Fibroblast of villous mesenchyme (primary cell): ENCODE data around the gene CIC. TPM values are rescaled to one million over a fixed set of nuclear protein-coding genes. Genes with fewer than 3 reads are reported as not detected.

Experiments used
- DNase-seq: peaks from one replicate; pipeline ENCODE4 v3.0.0-alpha.2; 2010; ENCODE audit warnings: low read depth
- H3K4me3 ChIP-seq: 2 replicates; pipeline ENCODE4 v1.5.1; 2011; ENCODE audit warnings: low read depth, mild to moderate bottlenecking, low read length
- total RNA-seq: library from RNA; depleted of rRNA; stranded (reverse); fragments of >200 nt; gene quantifications from 2 replicates; pipeline ENCODE4 v1.2.3, GENCODE V29; 2012
- TF ChIP-seq, protein P1 (sequence below): IDR thresholded peaks from 2 replicates; pipeline ENCODE4 v1.5.1; 2012; ENCODE audit warnings: low read depth, mild to moderate bottlenecking, low read length; ENCODE audit not compliant: insufficient read depth

The CIC gene
- total RNA-seq, 1 donor, result 23.7 TPM

DNA sequence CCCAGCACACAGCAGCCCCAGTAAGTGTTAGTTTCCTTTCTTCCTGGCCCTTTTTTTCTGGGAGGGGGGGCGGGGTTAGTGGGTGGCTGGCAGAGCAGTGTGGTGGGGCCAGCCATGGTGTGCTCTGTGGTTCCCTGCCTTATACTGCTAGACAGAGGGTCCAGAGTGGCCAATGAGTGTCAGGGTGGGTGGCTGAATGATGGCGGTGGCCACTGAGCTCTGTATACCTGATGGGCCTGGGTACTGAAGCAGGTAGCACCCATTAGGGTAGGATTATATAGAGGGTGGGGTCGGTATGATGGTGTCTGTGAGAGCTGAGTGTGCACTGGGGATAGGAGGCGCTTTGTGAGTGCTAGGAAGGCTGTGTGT is 13.8 kb downstream of the CIC start:
- TF ChIP-seq, protein P1, sequence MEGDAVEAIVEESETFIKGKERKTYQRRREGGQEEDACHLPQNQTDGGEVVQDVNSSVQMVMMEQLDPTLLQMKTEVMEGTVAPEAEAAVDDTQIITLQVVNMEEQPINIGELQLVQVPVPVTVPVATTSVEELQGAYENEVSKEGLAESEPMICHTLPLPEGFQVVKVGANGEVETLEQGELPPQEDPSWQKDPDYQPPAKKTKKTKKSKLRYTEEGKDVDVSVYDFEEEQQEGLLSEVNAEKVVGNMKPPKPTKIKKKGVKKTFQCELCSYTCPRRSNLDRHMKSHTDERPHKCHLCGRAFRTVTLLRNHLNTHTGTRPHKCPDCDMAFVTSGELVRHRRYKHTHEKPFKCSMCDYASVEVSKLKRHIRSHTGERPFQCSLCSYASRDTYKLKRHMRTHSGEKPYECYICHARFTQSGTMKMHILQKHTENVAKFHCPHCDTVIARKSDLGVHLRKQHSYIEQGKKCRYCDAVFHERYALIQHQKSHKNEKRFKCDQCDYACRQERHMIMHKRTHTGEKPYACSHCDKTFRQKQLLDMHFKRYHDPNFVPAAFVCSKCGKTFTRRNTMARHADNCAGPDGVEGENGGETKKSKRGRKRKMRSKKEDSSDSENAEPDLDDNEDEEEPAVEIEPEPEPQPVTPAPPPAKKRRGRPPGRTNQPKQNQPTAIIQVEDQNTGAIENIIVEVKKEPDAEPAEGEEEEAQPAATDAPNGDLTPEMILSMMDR, result no peak
- peak overlapping the region; percentile 57 for H3K4me3 ChIP-seq
- DNase-seq, result no peak

DNA sequence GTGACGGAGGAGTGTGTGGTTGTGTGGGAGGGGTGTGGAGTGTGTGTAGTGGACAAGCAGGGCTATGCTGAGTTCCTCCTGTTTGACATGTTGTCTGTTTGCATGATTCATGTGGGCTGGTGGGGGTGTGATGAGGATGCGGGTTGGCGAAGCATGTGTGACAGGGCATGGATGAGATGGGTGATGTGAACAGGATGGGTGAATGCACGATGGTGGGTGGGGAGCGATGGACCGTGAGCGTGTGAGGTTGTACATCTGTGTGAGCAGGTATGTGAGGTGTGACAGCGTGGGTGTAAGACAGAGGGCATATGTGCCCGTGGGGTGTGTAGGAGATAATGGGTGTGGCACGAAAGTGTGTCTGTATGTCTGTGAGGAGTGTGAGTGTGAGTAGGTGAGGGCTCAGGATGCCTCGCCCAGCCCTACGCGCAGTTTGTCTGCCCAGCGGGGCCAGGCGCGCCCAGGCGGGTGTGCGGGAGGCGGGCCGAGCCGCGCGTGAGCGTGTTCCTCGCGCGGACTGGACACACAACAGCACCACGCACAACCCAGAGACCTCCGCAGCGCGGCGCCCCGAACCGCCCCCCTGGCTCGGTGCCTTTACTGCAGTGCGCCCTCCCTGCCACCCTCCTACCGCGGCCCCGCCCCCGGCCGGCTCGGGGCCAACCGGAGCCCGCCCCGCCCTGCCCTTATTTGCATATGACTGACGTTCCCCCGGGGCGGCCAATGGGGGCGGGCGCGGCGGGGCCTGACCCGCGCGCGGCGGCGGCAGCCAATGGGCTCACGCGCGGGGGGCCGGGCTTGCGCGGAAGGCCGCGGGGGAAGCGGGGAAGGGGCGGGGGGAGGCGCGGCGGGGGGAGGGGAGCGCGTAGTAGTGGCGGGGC is 14.4 kb downstream of the CIC start:
- DNase-seq, result peak; percentile 94
- peak overlapping the region; percentile 57 for H3K4me3 ChIP-seq
- TF ChIP-seq, protein P1, result no peak

DNA sequence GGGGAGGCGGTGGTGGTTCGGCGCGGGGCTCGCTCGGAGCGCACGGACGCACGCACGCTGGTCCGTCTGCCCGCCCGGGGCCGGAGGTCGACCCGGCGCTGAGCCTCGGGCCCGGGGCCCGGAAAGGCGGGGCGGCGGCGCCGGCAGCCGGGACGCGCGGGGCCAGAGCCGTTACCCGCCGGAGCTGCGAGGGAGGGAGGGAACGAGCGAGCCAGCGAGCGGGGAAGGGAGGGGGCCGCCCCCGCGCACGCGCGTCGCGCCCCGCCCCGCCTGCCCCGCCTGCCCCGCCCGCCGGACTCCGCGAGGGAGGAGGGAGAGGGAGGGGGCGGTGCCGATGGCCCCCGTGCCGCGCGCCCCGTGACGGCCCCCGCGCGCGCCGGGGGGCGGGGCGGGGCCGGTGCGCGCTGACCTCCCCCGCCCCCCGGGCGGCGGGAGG is 15.0 kb downstream of the CIC start:
- DNase-seq, result peak; percentile 77
- TF ChIP-seq, protein P1, result no peak
- peak overlapping the region; percentile 71 for H3K4me3 ChIP-seq

DNA sequence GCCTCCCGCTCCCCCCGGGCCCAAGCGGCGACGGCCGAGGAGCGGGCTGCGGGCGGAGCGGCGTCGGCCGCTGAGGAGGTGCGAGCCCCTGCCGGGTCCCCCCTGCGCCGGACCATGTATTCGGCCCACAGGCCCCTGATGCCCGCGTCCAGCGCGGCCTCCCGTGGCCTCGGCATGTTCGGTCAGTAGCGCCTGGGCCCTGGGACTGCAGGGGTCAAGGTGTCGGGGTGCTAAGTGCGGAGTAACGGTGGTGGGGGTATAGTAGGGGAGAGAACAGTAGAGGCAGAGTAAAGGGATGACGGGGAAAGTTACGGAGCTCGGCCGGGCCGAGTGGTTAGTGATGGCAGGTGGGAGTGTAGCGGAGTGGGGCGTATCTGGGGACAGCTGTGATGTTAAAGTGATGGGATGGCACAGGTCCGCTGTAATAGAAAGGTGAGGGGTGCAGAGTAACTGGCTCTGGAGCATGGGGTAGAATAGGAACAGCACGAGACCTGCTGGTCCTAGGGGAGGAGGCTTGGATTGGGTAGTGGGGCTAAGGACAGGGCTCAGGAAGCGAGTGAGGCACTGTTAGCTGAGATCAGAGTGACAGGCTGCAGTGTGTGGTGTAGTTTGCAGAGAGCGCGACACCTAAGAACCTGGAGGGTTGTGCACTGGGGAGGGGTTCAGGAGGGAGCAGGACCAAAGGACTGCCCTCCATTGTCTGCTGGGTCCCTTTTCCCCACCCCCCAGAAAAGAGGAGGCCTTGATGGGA is 15.7 kb downstream of the CIC start:
- H3K4me3 ChIP-seq, result peak overlapping the region; percentile 71
- TF ChIP-seq, protein P1, result no peak
- DNase-seq, result no peak

DNA sequence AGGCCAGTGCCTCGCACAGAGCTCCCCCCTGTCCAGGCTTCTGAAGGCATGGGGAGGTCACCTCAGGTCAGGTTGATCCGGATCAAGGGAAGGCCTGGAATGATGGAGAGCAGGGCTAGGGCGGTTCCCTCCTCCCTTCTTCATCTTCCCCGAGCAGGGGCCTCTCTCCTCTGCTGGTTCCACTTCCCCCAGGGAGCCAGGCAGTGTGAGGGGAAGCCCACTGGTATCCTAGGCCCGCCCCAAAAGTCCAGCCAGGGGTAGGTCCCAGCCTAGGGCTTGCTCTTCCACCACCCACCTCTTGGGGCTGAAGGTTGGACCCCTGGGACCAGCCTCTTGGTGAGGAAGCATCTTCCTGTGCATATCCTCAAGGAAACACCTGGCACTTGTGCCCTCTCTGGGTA is 16.5 kb downstream of the CIC start:
- TF ChIP-seq, protein P1, result no peak
- no peak for DNase-seq
- H3K4me3 ChIP-seq, result peak overlapping the region; percentile 71

DNA sequence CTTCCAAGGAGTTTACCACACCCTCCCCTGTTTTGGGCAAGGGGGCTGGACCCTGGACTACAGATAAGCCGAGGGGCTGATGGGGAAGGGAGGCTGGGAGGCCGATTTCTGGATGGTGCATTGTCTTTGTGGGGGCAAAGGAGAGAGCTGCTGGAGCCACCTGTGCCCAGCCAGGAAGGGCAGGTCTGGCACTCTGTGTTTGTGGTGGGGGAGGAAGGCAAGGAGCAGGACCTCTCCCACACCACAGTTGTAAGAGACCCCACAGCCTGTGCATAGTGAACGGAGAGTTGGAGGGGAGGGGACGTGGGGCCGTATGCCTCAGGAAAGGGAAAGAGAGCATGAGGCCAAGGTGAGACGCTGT is 16.9 kb downstream of the CIC start:
- TF ChIP-seq, protein P1, result no peak
- no peak for DNase-seq
- no peak overlapping the region for H3K4me3 ChIP-seq
